Sigmoid colon (tissue), 7 donors: ENCODE results near the gene MCAT. TPM values are rescaled to one million over a fixed set of nuclear protein-coding genes. Genes with fewer than 3 reads are reported as not detected.
A peak's percentile ranks its signal among the peaks of the same experiment; 100 is the strongest.

Experiments used
- DNase-seq: peaks from one replicate; pipeline ENCODE4 v3.0.0-alpha.2; 2019
- H3K27ac ChIP-seq, 4 donors: fragments of 200-600 bp; sonication (generic); one replicate each; pipeline ENCODE4 v1.5.1; 2016 to 2019; ENCODE audit warnings: mild to moderate bottlenecking in 1 of 4
- H3K27me3 ChIP-seq, 3 donors: fragments of 200-600 bp; sonication (generic); one replicate each; pipeline ENCODE4 v1.5.1; 2019; ENCODE audit warnings: mild to moderate bottlenecking in 1 of 3
- H3K36me3 ChIP-seq, 4 donors: fragments of 200-600 bp; sonication (generic); one replicate each; pipeline ENCODE4 v1.5.1; 2016 to 2019
- H3K4me1 ChIP-seq, 4 donors: fragments of 200-600 bp; sonication (generic); one replicate each; pipeline ENCODE4 v1.5.1; 2017 to 2019
- H3K4me3 ChIP-seq, 4 donors: fragments of 200-600 bp; sonication (generic); one replicate each; pipeline ENCODE4 v1.5.1; 2017 to 2019; ENCODE audit warnings: mild to moderate bottlenecking in 2 of 4, moderate library complexity in 1 of 4
- H3K9me3 ChIP-seq, 4 donors: fragments of 200-600 bp in 3 of 4; sonication (generic) in 3 of 4; one replicate each; pipeline versions ENCODE4 v1.5.1 to v1.6.1; 2013 to 2019
- EP300 ChIP-seq, 4 donors: sonication (generic); formaldehyde crosslinking; IDR thresholded peaks; one replicate each; pipeline ENCODE4 v1.6.1; 2017; ENCODE audit warnings: antibody characterized with exemption in 4 of 4
- POLR2A ChIP-seq, 2 donors: fragments of 450-650 bp; IDR thresholded peaks; one replicate each; pipeline ENCODE4 v1.6.1; 2016; ENCODE audit warnings: antibody characterized with exemption in 2 of 2, mild to moderate bottlenecking in 2 of 2, moderate library complexity in 2 of 2
- POLR2AphosphoS5 ChIP-seq, 4 donors: sonication (generic); formaldehyde crosslinking; IDR thresholded peaks; one replicate each; pipeline ENCODE4 v1.6.1; 2017; ENCODE audit warnings: antibody characterized with exemption in 4 of 4
- WGBS, 2 donors: extraction: QIAGEN DNeasy Blood & Tissue Kit; methylation state at CpG; one replicate each; pipeline ENCODE4 v1.1.7; 2013; 5-methylcytosine and 5-hydroxymethylcytosine counted together
- intact Hi-C: fragments of 100-400 bp; cut with DNase I; formaldehyde crosslinking; loops from one replicate; pipeline ENCODE4 v1.15.1; 2023
- polyA plus RNA-seq, 3 donors: library from polyadenylated mRNA; stranded (reverse); fragments of 200-250 nt; gene quantifications; one replicate each; pipeline ENCODE4 v1.2.3, GENCODE V29; 2013
- total RNA-seq, 4 donors: library from RNA; depleted of rRNA; stranded (reverse); fragments of >200 nt; gene quantifications; one replicate each; pipeline ENCODE4 v1.1.0, GENCODE V29; 2016
- TF ChIP-seq, protein P1 (sequence below), 4 experiments: fragments of 450-650 bp in 3 of 4; fragments of 200-600 bp in 1 of 4; IDR thresholded peaks; one replicate each; pipeline ENCODE4 v1.5.1; 2016 to 2019; ENCODE audit warnings: antibody characterized with exemption in 4 of 4, mild to moderate bottlenecking in 3 of 4, moderate library complexity in 2 of 4
- donor health status: healthy with polysubstance abuse.
- donor health status: Bipolar disorder and iron deficiency.
- donor health status: healthy.

Gene MCAT
- total and polyA plus RNA-seq, 7 donors = 10.2 to 23.4 (median 16.8) TPM

DNA sequence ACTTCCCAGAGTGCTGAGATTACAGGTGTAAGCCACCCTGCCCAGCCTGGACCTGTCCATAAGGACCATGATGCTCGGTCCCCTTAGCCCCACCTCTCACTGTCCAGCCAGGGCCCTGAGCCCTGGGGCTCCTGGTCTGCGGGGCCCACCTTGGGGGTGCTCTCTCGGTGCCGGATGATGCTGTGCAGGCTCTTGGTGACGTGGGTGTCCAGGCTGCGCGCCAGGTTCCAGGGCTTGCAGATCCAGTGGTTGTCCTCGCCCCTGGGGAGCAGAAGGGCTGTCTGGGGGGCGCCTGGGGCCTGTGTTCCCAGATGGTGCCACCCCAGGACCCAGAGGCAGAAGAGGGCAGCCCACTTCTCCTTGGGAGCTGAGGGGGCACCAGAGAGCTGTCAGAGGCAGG is 30.4 kb upstream of the MCAT start:
- no peak for TF ChIP-seq POLR2A (IDR thresholded peaks at IDR 0.05)
- TF ChIP-seq EP300 (IDR thresholded peaks at IDR 0.05) = no peak
- TF ChIP-seq, protein P1, sequence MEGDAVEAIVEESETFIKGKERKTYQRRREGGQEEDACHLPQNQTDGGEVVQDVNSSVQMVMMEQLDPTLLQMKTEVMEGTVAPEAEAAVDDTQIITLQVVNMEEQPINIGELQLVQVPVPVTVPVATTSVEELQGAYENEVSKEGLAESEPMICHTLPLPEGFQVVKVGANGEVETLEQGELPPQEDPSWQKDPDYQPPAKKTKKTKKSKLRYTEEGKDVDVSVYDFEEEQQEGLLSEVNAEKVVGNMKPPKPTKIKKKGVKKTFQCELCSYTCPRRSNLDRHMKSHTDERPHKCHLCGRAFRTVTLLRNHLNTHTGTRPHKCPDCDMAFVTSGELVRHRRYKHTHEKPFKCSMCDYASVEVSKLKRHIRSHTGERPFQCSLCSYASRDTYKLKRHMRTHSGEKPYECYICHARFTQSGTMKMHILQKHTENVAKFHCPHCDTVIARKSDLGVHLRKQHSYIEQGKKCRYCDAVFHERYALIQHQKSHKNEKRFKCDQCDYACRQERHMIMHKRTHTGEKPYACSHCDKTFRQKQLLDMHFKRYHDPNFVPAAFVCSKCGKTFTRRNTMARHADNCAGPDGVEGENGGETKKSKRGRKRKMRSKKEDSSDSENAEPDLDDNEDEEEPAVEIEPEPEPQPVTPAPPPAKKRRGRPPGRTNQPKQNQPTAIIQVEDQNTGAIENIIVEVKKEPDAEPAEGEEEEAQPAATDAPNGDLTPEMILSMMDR (IDR thresholded peaks at IDR 0.05) = no peak
- no peak for TF ChIP-seq POLR2AphosphoS5 (IDR thresholded peaks at IDR 0.05)
- WGBS, 2 donors = 96 to 97% methylated on average over 9 of the region's 9 CpGs

GRCh38 chr22:43172191-43172590 is 29.0 kb upstream of the MCAT start:
- no peaks in the 10 kb centered on the region for H3K27me3 ChIP-seq
- no peak overlapping the region for H3K4me3 ChIP-seq
- no peak overlapping the region for H3K27ac ChIP-seq
- no peaks in the 10 kb centered on the region for H3K9me3 ChIP-seq
- TF ChIP-seq EP300 (IDR thresholded peaks at IDR 0.05) (no peak), POLR2A (IDR thresholded peaks at IDR 0.05) (no peak), POLR2AphosphoS5 (IDR thresholded peaks at IDR 0.05) (no peak)
- TF ChIP-seq, protein P1 (IDR thresholded peaks at IDR 0.05) = no peak
- 97% methylated on average over 19 of the region's 19 CpGs for WGBS, 2 donors
- no peak for DNase-seq
- H3K36me3 ChIP-seq = peaks cover 17 to 89% (median 29%) of the 10 kb centered on the region in 4 donors
- intact Hi-C loops = no loop called here
- H3K4me1 ChIP-seq = no peaks in the 10 kb centered on the region

More for the DNA sequence above, 30.4 kb upstream of the MCAT start:
- intact Hi-C loops = no loop called here
- no peak overlapping the region for H3K4me3 ChIP-seq
- H3K27me3 ChIP-seq = no peaks in the 10 kb centered on the region
- peaks cover 17 to 89% (median 30%) of the 10 kb centered on the region in 4 donors for H3K36me3 ChIP-seq
- H3K27ac ChIP-seq = no peak overlapping the region
- H3K4me1 ChIP-seq = no peaks in the 10 kb centered on the region
- DNase-seq = no peak
- no peaks in the 10 kb centered on the region for H3K9me3 ChIP-seq

GRCh38 chr22:43171607-43172006 is 28.4 kb upstream of the MCAT start:
- no peak for TF ChIP-seq EP300 (IDR thresholded peaks at IDR 0.05)
- TF ChIP-seq POLR2AphosphoS5 (IDR thresholded peaks at IDR 0.05) = no peak
- TF ChIP-seq, protein P1 (IDR thresholded peaks at IDR 0.05) = no peak
- TF ChIP-seq POLR2A (IDR thresholded peaks at IDR 0.05) = peak in 1 of 2 donors; percentile 21
- intact Hi-C loops = no loop called here
- H3K36me3 ChIP-seq = peaks cover 17 to 92% (median 29%) of the 10 kb centered on the region in 4 donors
- H3K27me3 ChIP-seq = no peaks in the 10 kb centered on the region
- 31 to 75% methylated on average over 12 of the region's 12 CpGs for WGBS, 2 donors
- H3K9me3 ChIP-seq = no peaks in the 10 kb centered on the region
- H3K27ac ChIP-seq = peak overlapping the region in 1 of 4 donors; percentile 22
- H3K4me1 ChIP-seq = no peaks in the 10 kb centered on the region
- H3K4me3 ChIP-seq = no peak overlapping the region
- DNase-seq = no peak

DNA sequence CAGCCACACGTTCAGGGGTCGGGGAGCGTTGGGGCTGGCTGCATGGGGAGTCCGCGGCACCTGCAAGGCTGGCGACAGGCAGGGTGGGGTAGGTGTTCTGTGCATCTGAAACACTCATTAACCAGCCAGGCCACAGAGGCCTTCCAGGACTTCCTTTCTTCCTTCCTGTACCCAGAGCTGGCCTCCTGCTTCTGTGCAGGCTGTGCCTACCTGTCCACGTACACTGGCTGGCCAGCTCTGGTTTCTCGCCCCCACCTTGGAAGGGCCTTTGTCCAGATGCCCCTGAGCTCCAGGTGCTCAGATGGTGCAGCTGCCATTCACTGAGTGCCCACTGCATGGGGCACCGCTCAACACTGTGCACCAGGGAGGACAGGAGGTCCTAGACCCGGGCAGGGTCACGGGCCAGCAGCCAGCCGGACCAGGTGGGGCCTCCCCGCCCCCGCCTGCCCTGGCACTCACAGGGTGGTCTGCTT is 27.9 kb upstream of the MCAT start:
- Histone ChIP-seq H3K9me3 (no peaks in the 10 kb centered on the region), H3K4me1 (no peaks in the 10 kb centered on the region), H3K27ac (peak overlapping the region in 1 of 4 donors; percentile 22), H3K4me3 (no peak overlapping the region), H3K36me3 (peaks cover 17 to 90% (median 29%) of the 10 kb centered on the region in 4 donors), H3K27me3 (no peaks in the 10 kb centered on the region)
- WGBS, 2 donors = 22 to 66% methylated on average over 14 of the region's 14 CpGs
- intact Hi-C loops = no loop called here
- DNase-seq = no peak
- TF ChIP-seq EP300 (IDR thresholded peaks at IDR 0.05) = no peak
- TF ChIP-seq, protein P1 (IDR thresholded peaks at IDR 0.05) = no peak
- no peak for TF ChIP-seq POLR2A (IDR thresholded peaks at IDR 0.05)
- TF ChIP-seq POLR2AphosphoS5 (IDR thresholded peaks at IDR 0.05) = no peak

DNA sequence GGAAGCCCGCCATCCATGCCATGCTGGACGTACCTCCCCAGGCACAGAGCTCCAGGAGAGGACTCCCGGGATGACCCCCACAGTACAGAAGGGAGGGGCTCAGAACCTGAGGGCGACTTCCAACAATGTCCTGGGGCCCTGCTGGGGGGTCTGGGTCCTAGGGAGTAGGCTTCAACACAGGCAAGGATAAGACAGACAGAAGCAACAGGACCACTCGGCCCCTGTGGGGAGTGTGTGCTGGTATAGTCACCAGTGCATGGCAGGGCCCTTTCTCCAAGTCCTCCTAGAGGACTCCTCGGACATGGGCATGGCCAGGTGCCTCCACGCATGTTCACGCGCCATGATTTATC is 26.9 kb upstream of the MCAT start:
- WGBS, 2 donors = 92 to 93% methylated on average over 9 of the region's 9 CpGs

More for the DNA sequence above, 26.9 kb upstream of the MCAT start:
- no peak overlapping the region for H3K4me3 ChIP-seq
- no peak overlapping the region for H3K27ac ChIP-seq
- intact Hi-C loops = no loop called here
- DNase-seq = no peak
- peaks cover 17 to 81% (median 28%) of the 10 kb centered on the region in 4 donors for H3K36me3 ChIP-seq
- TF ChIP-seq POLR2A (IDR thresholded peaks at IDR 0.05) (no peak), POLR2AphosphoS5 (IDR thresholded peaks at IDR 0.05) (no peak), EP300 (IDR thresholded peaks at IDR 0.05) (no peak)
- TF ChIP-seq, protein P1 (IDR thresholded peaks at IDR 0.05) = no peak
- no peaks in the 10 kb centered on the region for H3K27me3 ChIP-seq
- H3K9me3 ChIP-seq = no peaks in the 10 kb centered on the region
- H3K4me1 ChIP-seq = no peaks in the 10 kb centered on the region
